Coronary artery (tissue), 2 donors: ENCODE measurements around the gene POMP.

ENCODE experiments used
- DNase-seq: peaks from one replicate; pipeline ENCODE4 v3.0.0-alpha.2; 2017; ENCODE audit warnings: low spot score
- H3K27ac ChIP-seq, 2 donors: fragments of 200-600 bp; sonication (generic); one replicate each; pipeline ENCODE4 v1.5.1; 2016 to 2019
- H3K4me3 ChIP-seq: fragments of 200-600 bp; sonication (generic); 2 replicates; pipeline ENCODE4 v1.5.1; 2016; ENCODE audit warnings: mild to moderate bottlenecking, moderate library complexity
- CTCF ChIP-seq: fragments of 200-600 bp; sonication (generic); IDR thresholded peaks from one replicate; pipeline ENCODE4 v1.5.1; 2019; ENCODE audit warnings: antibody characterized with exemption

The POMP gene

DNA sequence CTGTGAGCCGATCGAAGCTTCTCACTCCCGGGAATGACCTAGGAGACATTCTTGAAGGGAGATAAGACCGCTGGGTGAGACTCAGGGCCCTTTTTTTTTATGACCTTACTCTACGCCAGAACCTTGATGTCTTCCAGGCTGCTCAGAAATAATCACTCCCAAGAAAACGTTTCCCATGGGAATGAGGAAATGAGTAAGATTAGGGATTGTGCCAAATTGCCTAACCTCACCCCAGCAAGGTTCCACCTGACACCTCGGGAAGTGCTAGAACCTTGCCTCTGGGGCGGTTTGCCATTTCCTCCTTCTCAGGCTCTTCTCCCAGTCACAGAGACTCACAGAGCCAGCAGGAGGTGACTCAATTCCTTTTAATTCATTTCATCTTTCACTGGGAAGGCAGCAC is 57.6 kb downstream of the POMP start:
- DNase-seq: no peak
- Histone ChIP-seq H3K27ac (peak overlapping the region in 1 of 2 donors; percentile 17), H3K4me3 (no peak overlapping the region)
- no peak for TF ChIP-seq CTCF

DNA sequence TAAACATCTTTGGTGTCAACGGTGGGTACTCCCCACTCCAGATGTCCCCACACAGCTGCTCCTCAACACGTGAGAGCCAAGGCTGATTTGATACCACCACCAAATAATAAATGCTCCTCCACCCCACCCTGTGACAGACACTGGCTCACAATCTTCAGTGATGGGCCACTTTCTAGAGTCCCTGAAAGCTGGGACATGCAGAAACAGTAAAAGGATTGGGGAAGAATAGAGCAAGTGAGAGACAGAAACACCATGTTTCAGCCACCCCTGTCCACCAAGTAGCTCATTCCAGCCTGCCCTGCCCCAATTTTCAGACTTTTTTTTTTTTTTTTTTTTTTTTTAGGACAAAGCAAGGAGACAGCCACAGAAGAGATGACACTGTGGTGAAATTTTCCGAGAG is 58.2 kb downstream of the POMP start:
- no peak for TF ChIP-seq CTCF
- DNase-seq: no peak
- no peak overlapping the region for H3K4me3 ChIP-seq
- peak overlapping the region; percentile 17 to 26 for H3K27ac ChIP-seq

DNA sequence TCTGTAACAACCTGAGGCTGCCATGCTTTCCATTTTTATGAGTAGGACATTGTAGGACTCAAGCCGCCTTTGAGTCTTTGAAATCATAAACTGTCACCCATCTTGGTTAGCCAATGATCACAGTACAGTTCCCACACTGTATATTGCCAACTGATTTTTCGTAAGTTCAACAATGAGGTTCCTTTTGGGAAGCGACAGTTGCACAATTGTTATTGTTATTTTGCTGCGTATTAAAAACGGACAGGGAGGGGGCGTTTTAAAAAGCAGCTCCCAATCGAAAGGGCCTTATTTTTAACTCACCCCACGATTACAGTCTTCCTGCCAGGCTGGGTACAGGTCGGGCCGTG is 59.2 kb downstream of the POMP start:
- Histone ChIP-seq H3K4me3 (peak overlapping the region; percentile 72), H3K27ac (peak overlapping the region; percentile 92 to 94)
- no peak for TF ChIP-seq CTCF
- DNase-seq: no peak

DNA sequence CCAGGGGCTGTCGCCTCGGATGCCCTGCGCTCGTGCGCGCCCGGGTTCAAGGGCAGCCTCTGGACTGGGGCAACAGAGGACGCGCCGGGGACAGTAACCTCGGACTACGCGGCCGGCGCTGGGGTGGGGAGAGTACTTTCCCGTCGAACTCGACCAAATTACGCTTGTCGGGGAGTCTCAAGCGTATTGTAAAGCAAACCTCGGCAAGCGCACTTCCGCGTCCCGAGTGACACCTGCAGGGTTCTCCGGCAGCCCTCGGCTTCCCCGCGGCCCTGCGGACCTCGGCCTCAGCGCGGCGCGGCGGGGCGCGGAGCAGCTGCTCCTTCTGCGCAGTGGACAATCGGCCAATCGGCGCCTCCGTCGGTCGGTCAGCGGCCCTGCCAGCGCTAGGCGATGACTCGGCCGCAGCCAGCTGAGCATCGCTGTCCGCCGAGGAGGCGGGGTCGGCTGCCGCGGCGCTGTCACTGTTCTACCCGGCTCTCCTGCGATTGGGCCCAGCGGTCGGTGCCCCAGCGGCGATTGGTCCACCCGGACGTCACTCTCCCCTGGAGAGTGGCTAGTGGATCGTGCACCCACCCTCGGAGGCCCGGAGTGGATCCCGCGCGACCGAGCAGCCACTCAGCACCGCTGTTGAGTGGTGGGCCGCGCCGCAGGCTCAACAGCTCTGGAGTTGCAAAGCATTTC is 59.8 kb downstream of the POMP start, which contains the start of gene SLC46A3:
TSS of gene SLC46A3 (minus strand) at position 428 of the 684 bp plus-strand sequence. CDS start 972 bp downstream, outside the sequence.
- no peak for TF ChIP-seq CTCF
- DNase-seq: peak; percentile 99
- Histone ChIP-seq H3K4me3 (peak within 1 kb of the TSS; percentile 72), H3K27ac (peak within 1 kb of the TSS; percentile 92 to 94)

DNA sequence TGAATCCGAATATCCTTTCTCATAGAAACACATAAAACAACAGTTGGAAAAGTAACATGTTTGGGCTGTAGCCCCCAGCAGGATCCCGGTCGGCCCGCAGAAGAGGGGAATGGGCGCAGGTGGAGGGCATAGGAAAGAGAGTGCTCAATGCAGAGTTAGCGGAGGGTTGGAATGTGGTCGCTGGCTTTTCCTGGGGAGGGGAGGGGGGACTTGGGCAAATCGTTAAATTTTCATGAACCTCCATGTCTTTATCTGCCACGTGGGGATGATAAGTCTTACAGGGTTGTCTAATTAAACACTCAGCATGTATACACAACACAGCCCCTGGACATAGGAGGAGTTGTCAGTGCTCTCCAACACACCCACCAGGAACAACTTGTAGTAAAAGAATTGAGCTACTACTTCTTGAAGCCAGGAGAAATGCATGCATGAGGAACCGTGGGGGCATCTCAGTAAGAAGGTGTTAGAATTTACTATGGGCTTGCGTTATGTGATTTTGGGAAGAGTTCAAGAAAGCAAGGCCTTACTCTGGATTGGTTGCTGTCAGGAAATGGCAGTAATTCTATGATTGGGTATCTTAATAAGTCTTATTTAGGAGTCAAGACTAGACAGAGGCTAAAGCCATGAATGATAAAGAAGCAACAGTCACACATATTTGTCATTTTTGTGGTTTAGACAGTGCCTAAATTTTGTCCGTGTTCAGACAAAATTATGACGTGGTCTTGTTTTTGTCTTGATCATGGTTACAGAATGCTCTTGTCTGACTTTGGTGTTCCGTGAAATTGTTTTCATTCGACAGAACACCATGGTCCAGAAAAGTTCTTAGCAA is 60.5 kb downstream of the POMP start:
- Histone ChIP-seq H3K27ac (peak overlapping the region; percentile 92 to 94), H3K4me3 (peak overlapping the region; percentile 72)
- no peak for TF ChIP-seq CTCF

GRCh38 chr13:28723806-28724205 is 64.9 kb downstream of the POMP start:
- DNase-seq: no peak
- H3K27ac ChIP-seq: no peak overlapping the region
- no peak for TF ChIP-seq CTCF
- no peak overlapping the region for H3K4me3 ChIP-seq

More for the DNA sequence above, 60.5 kb downstream of the POMP start:
- no peak for DNase-seq
